Measurements from ENCODE around the gene RPS2. TPM values are rescaled to one million over a fixed set of nuclear protein-coding genes. Genes with fewer than 3 reads are reported as not detected.
"Not testable (repeated sequence)": the region's sequence is repeated elsewhere in the genome, so short reads cannot be mapped to it uniquely, and the experiment has no call there.

RPS2 gene
- polyA plus RNA-seq, 1 donor, result 3,719 TPM

DNA sequence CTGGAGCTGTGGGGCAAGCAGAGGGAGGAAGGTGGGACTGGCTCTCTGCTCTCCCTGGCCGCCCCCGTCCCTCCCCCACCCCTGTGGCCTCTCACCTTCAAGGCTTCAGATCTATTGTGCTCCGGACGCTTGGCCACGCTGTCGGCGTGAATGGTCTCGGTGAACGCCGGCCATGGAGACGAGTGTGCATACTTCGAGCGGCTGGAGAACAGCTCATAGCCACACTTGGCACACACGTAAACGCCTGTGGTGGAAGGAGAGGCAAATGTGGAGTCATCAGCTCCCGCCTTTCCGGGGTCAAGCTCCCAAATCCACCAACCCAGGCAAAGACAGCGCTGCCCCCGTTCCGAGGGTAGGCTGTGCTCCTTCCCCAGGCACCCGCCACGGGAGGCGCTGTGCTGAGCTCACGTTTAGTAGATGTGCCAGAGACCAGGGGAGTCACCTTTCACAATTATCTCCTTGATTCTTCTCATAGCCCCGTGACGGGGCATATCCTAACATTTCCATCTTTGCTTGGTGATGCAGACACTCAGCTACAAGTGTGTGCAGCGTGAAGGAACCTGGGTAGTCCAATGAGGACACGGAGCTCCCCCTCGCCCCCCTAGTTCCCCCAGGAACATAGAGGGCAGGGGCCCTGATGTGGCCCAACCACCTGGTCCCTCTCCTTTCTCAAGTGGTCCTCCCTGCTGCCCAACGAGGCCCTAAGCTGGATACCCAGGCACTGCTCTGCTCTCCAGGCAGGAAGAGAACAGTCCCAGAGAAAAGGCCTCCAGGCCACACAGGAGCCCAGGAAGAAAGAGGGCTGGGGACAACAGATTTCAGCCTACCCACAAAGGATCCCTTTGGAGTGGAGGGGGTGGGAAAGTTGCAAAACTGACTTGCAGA is 23.2 kb downstream of the RPS2 start:
- DNase-seq, result no peak

DNA sequence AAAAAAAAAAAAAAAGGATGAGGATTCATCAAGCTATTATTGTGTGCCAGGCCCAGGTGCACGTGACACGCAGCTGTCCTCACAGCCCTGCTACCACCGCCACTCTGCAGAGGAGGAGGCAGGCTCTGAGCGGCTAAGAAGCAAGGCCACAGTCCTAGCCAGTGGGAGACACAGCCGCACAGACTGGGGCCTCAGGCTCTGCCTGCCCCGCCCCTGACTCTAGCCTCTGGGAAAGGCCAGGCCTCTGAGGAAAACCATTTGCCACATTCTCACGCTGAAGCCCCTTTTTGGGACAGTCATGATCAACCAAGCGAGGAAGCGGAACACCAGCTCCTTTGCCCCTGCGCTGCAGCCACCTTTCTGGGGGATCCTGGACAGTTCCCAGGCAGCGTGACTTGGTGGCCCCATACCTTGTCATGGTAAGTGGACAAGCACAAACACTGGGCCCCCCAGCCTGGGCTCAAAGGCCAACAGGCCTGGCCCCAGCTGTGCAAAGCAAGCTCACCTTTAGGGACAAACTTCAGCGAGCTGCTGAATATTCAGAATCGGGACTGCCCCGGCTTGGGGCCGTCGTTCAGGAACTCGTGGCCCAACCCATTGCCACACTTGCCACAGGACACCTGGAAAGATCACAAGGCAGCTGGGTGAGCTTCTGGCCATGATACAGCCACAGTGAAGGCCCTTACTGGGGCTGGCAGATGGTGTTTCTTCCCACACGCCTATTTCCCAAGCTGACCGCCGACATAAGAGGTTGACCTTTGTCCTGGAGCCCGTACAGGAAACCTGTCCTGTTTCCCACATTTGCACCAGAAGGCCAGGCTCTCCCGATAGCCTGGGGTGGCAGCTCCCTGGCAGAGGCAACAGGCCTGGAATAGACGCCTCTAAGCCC is 24.1 kb downstream of the RPS2 start:
- no peak for DNase-seq

DNA sequence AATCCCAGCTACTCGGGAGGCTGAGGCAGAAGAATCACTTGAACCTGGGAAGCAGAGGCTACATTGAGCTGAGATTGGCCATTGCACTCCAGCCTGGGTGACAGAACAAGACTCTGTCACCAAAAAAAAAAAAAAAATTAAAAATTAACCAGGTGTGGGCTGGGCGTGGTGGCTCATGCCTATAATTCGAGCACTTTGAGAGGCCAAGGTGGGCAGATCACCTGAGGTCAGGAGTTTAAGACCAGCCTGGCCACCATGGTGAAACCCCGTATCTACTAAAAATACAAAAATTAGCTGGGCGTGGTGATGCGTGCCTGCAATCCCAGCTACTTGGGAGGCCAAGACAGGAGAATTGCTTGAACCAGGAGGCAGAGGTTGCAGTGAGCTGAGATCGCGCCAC is 24.8 kb downstream of the RPS2 start:
- DNase-seq, result not testable (repeated sequence)

DNA sequence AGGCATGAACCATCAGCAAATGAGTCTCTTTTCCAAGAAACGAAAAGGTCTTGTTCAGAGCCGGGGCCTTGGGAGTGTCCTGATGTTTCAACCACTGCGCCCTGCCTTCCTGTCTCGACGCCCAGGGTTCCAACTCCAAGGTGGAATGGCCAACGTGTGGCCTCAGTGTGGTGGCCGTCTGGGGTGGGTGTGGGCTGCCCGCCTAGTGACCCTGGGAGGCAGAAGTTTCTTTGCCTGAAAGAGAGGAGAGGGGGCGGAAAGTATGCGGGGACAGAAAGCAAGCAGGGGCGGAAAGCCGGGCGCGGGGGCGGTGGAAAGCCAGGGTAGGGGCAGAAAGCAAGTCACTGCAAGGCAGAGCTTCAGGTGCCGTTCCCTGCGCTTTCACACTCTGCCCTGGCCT is 25.7 kb downstream of the RPS2 start:
- no peak for DNase-seq

DNA sequence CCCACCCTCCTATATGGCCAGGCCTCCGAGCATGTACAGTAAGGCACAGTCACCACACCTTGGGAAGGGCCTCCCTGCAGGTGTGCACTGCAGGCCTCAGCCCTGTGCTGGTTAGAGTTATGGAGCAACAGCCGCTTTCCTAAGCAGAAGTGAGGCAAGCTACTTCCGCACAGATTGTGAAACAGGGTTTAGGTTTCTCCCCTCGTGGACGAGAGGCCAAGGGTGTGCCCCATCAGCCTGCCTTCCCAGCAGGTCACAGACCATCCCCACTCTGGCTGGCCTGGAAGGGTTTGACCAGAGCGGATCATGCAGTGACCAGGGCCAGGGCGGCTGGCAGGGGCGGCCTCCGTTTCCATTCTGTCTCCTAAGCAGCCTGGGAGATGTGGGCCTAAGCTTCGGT is 26.3 kb downstream of the RPS2 start:
- DNase-seq, result no peak

DNA sequence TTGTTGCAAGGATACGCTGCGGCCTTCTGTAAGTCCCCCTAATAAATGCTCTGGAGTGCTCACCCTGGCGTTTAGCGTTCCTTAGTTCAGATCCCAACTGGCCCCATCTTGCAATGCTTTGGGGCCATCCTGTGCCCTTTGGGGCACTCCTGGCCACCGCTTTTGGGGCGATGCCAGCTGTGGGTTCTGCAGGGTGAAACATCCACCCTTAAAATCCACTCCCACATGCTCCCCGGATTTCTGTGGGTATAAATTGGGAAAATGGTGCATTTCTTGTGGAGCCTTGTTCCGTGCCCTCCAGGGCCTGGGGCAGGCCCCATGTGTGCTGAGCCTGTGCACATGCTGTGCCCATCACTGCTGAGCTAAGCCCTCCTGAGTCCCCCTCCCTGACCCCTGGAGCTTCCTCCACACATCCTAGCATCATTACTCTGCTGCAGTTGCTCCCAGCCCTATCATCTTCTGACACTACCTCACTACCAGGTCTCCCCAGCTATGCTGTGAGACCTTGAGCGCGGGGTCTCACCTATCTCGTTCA is 27.6 kb downstream of the RPS2 start:
- no peak for DNase-seq

DNA sequence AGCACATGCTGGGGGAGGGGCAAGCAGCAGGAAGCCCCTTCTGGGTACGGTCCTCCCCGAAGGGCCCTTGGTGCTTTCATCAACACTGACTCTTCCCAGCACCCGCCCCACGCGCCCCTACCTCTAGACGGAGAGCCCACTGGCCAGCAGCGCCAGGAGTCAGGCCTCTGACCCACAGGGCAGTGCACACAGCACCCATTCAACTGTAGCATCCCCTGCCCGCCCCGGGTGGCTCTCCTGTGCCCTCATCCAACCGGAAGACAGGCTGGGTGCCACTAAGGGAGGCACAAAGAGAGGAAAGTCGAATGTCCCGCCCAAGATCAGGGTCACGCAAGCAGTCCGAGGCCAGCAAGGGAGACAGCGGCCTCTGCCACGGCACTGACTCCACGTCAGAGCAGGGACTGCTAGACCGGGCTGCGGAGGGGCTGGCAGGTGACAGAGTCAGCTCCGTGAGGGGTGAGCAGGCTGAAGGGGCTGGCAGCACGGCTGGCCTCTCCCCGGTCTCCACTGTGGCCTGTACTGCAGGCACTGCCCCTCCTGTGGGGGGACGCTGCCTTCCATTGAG is 31.4 kb downstream of the RPS2 start:
- DNase-seq, result no peak

DNA sequence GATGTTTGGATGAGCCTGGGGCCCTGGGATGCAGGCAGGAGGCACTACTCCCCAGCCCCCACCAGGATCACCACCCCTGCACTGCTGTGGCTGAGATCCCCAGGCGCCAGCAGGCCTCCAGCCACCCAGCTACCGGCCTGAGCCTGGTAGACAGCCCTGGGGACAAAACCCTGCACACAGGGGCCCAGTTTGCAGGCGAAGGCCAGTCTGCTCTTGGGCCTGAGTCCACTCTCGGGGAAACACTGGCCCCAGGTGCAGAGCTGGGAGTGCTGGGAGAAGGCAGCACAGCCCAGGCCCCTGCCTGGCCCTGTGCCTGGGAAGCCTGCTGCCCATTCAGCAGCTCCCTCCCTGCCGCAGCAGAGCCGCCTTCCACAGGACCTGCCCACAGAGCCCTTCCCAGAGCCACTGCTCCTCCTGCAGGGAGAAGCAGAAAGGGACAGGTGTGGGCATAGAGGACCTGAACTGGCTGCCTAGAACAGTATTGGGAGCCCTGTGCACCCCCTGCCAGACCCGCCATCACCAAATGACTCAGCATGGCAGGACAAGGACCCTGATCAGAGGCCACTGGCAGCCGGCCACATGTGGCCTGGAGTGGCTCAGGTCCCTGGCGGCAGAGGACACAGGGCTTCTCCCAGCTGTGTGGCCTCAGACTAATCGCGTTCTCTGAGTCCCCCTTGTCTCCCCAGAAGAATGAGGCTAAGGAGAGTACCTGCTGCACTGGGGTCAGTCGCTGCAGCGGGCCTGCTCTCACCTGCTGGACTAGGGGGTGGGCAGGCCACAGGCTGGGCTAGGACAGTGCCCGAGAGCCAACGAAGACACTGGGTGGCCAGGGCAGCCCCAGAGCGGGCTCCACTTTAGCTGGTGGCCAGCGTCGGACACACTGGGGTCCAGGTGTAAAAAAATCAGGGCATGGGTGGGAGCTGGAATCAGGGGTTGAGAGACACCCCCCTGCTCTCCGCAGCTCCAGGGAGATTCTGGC is 32.3 kb downstream of the RPS2 start:
- no peak for DNase-seq

DNA sequence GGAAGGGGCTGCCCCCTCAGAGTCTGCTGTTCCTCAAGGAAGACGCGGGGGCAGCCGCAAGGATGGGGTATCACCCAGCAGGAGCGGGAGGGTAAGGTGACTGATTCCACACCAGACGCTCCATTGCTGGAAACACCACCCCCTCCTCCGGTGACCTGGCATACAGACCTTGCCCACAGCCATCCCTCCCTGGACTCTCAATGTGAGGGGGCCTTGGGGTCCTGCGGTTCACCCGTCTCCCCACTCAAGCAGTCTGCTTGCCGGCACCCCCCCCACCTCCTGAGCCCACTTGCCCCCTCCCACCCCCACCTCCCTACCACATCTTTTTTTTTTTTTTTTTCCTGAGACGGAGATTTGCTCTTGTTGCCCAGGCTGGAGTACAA is 34.3 kb downstream of the RPS2 start:
- DNase-seq, result no peak

DNA sequence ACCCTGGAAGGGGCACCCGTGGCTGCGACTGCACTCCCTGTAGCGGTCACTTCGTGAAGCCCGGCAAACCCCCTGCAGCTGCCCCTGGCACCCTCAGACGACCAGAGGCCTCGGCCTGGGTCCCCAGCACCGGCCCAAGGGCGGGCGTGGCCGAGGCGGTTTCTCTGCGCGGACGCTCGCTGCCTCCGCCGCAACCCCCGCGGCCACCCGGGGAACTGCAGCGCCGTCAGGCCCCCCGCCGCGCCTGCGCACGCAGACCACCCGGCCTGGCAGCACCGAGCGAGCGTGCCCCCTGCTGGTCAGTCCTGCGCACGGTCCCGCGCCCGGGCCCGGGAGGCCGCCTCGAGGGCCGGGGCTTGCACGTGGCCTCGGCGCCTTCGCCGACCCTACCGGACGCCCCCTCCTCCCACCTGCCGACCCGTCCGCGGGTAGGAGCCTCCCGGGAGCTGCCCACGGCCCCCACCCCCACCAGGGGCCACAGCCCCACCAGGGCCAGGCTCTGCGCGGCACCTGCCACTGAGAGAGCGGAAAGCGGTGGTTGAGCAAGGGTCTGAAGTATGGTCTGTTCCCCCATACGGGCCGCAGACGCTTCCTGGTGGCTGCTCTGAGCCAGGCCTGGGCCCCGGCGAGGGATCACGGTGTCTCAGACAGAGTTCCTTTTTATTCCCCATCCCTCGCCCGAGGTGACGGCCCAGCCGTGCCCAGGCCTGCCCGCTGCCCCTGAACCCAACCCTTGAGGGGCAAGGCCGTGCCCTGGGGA is 34.9 kb downstream of the RPS2 start:
- peak; percentile 90 for DNase-seq

DNA sequence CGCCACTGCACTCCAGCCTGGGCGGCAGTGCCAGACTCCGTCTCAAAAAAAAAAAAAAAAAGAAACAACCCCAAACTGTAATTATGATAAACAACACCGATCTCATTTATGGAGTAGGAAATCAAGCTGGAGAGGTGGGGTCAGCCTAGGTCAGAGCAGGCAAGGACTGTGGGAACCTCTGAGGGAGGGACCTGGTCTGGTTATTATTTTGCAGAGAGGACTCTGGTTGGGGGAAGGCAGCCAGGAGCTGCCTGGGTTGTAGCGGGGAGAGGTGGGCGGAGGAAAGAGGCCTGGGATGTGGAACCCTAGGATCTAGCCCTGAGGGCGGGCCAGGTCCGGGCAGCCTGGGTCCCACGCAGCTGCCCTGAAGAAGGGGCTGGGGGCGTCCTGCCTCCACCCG is 35.5 kb downstream of the RPS2 start:
- DNase-seq, result no peak

DNA sequence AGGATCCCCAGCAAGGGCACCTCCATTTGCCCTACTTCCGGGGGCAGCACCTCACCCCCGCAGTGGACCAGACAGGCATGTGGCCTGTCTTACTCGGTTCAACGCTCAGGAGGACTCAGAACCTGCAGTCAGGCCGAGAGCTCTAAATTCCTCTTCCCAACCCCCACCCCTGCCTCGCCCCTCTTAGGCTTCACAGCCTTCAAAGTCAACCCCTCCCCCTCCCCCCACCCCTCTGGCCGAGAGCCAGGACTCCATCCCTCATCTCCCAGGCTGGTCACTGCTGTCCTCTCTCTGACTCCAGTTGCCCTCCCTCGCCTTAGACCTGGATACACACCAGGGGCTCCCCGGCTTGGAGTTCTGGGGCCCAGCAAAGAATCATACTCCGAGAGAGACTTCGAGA is 38.4 kb downstream of the RPS2 start:
- no peak for DNase-seq

DNA sequence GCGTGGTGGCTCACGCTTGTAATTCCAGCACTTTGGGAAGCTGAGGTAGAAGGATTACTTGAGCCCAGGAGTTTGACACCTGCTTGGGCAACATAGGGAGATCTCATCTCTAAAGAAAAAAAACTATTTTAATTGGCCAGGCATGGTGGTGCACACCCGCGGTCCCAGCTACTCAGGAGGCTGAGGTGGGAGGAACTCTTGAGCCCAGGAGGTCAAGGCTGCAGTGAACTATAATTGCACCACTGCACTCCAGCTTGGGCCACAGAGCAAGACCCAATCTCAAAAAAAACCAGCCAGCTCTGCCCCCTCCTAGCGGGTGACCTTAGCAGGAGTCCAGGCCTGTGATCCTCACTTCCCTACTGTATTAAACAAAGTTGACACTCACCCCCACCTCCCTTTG is 40.5 kb downstream of the RPS2 start:
- DNase-seq, result no peak

DNA sequence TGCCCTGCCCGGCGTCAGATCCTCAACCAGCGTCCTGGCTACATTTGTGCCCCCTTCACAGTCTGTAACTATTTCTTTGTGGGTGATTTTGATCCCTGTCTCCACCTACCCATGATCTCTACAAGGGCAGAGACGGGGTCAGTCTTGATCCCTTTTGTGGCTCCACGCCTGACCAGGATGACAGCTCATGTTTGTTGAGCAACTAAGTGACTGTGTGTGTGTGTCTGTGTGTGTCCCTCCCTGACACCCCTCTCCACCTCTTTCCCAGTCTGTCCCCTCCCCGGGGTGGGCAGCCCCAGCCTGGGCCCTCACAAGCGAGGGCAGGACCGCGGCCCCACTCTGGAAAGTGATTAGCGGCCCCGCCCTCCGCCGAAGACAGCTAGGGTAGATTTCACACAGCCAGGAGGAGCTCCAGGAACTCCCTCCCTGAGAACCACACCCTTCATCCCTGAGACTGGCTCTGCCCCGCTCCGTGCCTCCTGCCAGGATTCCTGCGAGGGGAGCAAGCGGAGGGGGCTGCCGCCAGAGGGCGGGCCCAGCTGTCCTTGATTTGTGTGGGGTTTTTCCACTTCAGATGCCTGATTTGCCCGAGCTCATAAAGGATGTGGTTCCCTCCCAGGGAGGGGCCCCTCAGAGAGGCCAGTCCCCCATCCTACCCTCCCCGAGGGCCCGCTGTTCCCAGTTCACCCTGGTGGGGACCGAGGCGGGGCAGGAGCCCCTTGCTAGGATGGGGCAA is 41.2 kb downstream of the RPS2 start:
- DNase-seq, result no peak

DNA sequence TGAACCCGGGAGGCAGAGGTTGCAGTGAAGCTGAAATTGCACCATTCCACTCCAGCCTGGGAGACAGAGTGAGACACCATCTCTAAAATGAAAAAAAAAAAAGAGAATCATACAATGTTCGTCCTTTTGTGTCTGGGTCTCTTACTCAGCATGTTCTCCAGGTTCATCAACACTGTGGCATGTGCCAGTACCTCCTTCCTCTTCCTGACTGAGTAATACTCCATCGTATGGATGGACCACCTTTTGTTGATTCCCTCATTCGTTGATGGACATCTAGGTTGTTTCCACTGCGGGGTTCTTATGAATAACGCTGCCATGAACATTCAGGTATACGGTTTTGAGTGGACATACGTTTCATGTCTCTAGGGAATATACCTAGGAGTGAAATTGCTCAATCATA is 42.3 kb downstream of the RPS2 start:
- no peak for DNase-seq

DNA sequence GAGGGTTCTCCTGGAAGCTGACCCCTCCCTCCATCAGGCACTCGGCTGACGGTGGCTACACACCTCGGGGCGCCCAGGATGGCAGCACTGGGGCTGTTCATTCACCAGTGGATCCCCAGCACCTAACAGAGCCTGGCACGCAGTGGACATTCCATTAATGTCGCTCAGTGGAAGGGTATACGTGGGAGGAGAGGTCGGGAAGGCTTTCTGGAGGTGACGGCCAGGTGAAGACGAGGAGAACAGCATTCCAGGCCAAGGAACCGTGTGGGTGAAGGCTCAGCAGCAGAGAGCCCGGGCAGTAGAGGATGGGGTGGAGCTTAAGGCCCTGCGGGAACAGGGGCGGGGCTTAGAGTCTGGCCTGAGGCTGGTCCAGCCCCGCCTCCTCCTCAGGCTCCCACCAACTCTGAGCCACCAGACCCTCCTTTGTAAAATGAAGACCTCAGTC is 43.9 kb downstream of the RPS2 start:
- no peak for DNase-seq

DNA sequence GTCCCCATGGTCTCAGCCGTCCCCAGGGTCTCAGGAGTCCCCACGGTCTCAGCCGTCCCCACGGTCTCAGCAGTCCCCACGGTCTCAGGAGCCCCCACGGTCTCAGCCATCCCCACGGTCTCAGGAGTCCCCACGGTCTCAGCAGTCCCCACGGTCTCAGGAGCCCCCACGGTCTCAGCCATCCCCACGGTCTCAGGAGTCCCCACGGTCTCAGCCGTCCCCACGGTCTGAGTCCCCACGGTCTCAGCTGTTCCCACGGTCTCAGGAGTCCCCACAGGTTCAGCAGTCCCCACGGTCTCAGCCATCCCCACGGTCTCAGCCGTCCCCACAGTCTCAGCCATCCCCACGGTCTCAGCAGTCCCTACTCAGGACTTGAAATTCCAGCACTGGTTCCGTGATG is 44.5 kb downstream of the RPS2 start:
- DNase-seq, result not testable (repeated sequence)

DNA sequence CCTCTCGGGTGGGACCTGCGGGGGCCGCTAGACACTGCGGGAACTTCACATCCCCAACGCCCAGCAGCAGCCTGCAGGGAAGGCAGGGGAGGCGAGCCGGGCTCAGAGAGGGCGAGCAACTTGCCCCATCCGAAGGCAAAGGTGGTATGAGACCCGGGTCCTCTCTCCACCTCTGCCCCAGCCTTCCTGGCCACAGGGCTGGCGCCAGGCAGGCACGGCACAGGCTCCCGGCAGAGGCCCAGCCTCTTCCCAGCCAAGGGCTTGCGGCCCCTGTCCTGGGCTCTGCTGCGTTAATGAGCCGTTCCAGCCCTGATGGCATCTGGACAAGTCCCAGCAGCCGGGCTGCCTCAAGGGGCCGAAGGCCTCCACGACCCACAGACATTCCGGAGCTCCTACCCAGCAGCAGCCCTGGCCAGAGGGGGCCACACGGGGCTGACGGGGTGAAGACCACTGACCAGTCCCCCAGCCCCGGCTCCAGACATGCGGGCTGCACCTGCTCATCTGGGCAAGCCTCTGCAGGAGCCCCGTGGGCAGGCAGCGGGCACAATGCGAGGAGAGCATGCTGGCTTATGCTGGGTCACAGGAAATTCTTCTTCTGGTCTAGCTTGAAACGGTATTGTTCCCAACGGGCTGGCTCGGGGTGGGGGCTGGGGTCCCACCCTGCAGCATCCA is 45.2 kb downstream of the RPS2 start:
- DNase-seq, result no peak
